HepG2 (cell line): ENCODE results near the gene SLC25A19. TPM values are rescaled to one million over a fixed set of nuclear protein-coding genes. Genes with fewer than 3 reads are reported as not detected.

Experiments used
- ATAC-seq: fragments of 200-7000 bp; cut with Tn5 transposase; 3 replicates; pipeline ENCODE4 v1.9.1; 2020; ENCODE audit warnings: mild to moderate bottlenecking, moderate library complexity
- BruUV-seq: library from RNA; stranded (reverse); fragments of 400-500 nt; replicated peaks from 2 replicates; lab custom pipeline; 2021; lab: Mats Ljungman, UMichigan
- CTCF ChIA-PET: fragments of 300-600 bp; formaldehyde crosslinking; extraction: SDS; loops from one replicate; lab custom pipeline; 2021; ENCODE audit warnings: low total read pairs, inconsistent platforms, low intra/inter-chr PET ratio; lab: Yijun Ruan, JAX
- POLR2A ChIA-PET: fragments of 350-600 bp; sonication (Branson Sonifier 250); formaldehyde crosslinking; loops from one replicate; lab custom pipeline; 2020; ENCODE audit warnings: antibody characterized with exemption, inconsistent platforms; lab: Yijun Ruan, JAX
- DNase-seq: peaks from one replicate; pipeline ENCODE4 v3.0.0-alpha.2; 2015; ENCODE audit warnings: low spot score
- FAIRE-seq: peaks from 3 replicates; lab custom pipeline; 2011; peaks lifted over from hg19 to GRCh38; lab: Jason Lieb, UNC
- H2AFZ ChIP-seq: one replicate; pipeline ENCODE4 v1.6.1; 2011; ENCODE audit warnings: low read length, inconsistent platforms
- H3K27ac ChIP-seq: fragments of 300-600 bp; 3 replicates; pipeline ENCODE4 v1.8.0; 2011; ENCODE audit warnings: mixed run types, mild to moderate bottlenecking, mixed read lengths, low read length, inconsistent platforms; ENCODE audit not compliant: insufficient read depth; ENCODE audit errors: extremely low read length
- H3K27me3 ChIP-seq, 2 experiments: fragments of 200-600 bp in 1 of 2; 2 replicates in 1 of 2; 3 replicates in 1 of 2; pipeline versions ENCODE4 v1.6.0 to v1.8.0; 2011; ENCODE audit warnings: low read length in 2 of 2, mild to moderate bottlenecking in 2 of 2, moderate library complexity in 2 of 2, inconsistent platforms in 1 of 2; ENCODE audit not compliant: insufficient read depth in 2 of 2, control insufficient read depth in 1 of 2
- H3K36me3 ChIP-seq, 2 experiments: fragments of 200-600 bp in 1 of 2; replicated peaks in 1 of 2; 2 replicates in 1 of 2; 3 replicates in 1 of 2; pipeline versions ENCODE4 v1.5.1 to v1.8.0; 2011; ENCODE audit warnings: low read length in 2 of 2, inconsistent platforms in 1 of 2; ENCODE audit not compliant: insufficient read depth in 2 of 2, control insufficient read depth in 1 of 2
- H3K4me1 ChIP-seq: 2 replicates; pipeline ENCODE4 v1.5.1; 2012; ENCODE audit warnings: low read length, inconsistent platforms; ENCODE audit not compliant: insufficient read depth
- H3K4me2 ChIP-seq: 2 replicates; pipeline ENCODE4 v1.6.0; 2011; ENCODE audit warnings: low read depth, low read length, inconsistent platforms
- H3K4me3 ChIP-seq, 3 experiments: fragments of 200-600 bp in 1 of 3; sonication (generic), shearing (Covaris generic) in 1 of 3; replicated peaks in 1 of 3; 2 replicates each; pipeline ENCODE4 v1.5.1; 2011 to 2016; ENCODE audit warnings: low read length in 3 of 3, inconsistent platforms in 2 of 3, low read depth in 2 of 3, mild to moderate bottlenecking in 2 of 3, control low read depth in 1 of 3, mixed read lengths in 1 of 3; ENCODE audit not compliant: insufficient read depth in 1 of 3
- H3K79me2 ChIP-seq: one replicate; pipeline ENCODE4 v1.6.1; 2011; ENCODE audit warnings: low read length, inconsistent platforms; ENCODE audit not compliant: insufficient read depth
- H3K9ac ChIP-seq: 2 replicates; pipeline ENCODE4 v1.6.0; 2011; ENCODE audit warnings: mild to moderate bottlenecking, low read depth, low read length, inconsistent platforms; ENCODE audit not compliant: insufficient read depth
- H3K9me3 ChIP-seq: 2 replicates; pipeline ENCODE4 v1.5.1; 2012; ENCODE audit warnings: mild to moderate bottlenecking, low read length
- H4K20me1 ChIP-seq: 2 replicates; pipeline ENCODE4 v1.6.0; 2011; ENCODE audit warnings: inconsistent platforms, mild to moderate bottlenecking, low read length, moderate library complexity; ENCODE audit not compliant: insufficient read depth
- AGO1 ChIP-seq: fragments of 200-400 bp; formaldehyde crosslinking; IDR thresholded peaks from 2 replicates; pipeline ENCODE4 v1.6.1; 2017; ENCODE audit warnings: mild to moderate bottlenecking, low read depth, low read length, moderate library complexity; ENCODE audit not compliant: poor library complexity, severe bottlenecking
- AKAP8 ChIP-seq: sonication (generic); formaldehyde crosslinking; IDR thresholded peaks from 2 replicates; pipeline ENCODE4 v1.5.1; 2020; ENCODE audit warnings: mild to moderate bottlenecking, missing genetic modification reagents
- ATF4 ChIP-seq, 2 experiments: fragments of 450-650 bp in 1 of 2; sonication (generic) in 1 of 2; formaldehyde crosslinking; IDR thresholded peaks; 2 replicates each; pipeline versions ENCODE4 v1.5.0 to v1.8.0; 2020 to 2022; ENCODE audit warnings: mild to moderate bottlenecking in 1 of 2, missing genetic modification reagents in 1 of 2
- BCLAF1 ChIP-seq: fragments of 450-650 bp; IDR thresholded peaks from 2 replicates; pipeline ENCODE4 v1.6.1; 2017; ENCODE audit warnings: mild to moderate bottlenecking
- CEBPG ChIP-seq: IDR thresholded peaks from 2 replicates; pipeline ENCODE4 v1.6.1; 2016
- E2F1 ChIP-seq: sonication (generic); formaldehyde crosslinking; IDR thresholded peaks from 2 replicates; pipeline ENCODE4 v1.5.0; 2020; ENCODE audit warnings: missing genetic modification reagents
- HHEX ChIP-seq: IDR thresholded peaks from 2 replicates; pipeline ENCODE4 v1.6.1; 2016; ENCODE audit warnings: control low read depth
- HOMEZ ChIP-seq: IDR thresholded peaks from 2 replicates; pipeline ENCODE4 v1.6.1; 2016; ENCODE audit warnings: low read depth
- KAT2B ChIP-seq: fragments of 150-350 bp; IDR thresholded peaks from 2 replicates; pipeline ENCODE4 v1.6.1; 2014; ENCODE audit warnings: low read depth, low read length, borderline replicate concordance
- LBX2 ChIP-seq: sonication (generic); formaldehyde crosslinking; IDR thresholded peaks from 2 replicates; pipeline ENCODE4 v1.5.0; 2020; ENCODE audit warnings: missing genetic modification reagents, mild to moderate bottlenecking, borderline replicate concordance
- MAF1 ChIP-seq: sonication (generic); formaldehyde crosslinking; IDR thresholded peaks from 2 replicates; pipeline ENCODE4 v1.5.0; 2020; ENCODE audit warnings: missing genetic modification reagents, borderline replicate concordance
- RARG ChIP-seq: sonication (generic); formaldehyde crosslinking; IDR thresholded peaks from 2 replicates; pipeline ENCODE4 v1.4.0; 2020; ENCODE audit warnings: low read depth, mild to moderate bottlenecking, missing genetic modification reagents
- SYNCRIP ChIP-seq: fragments of 200-400 bp; formaldehyde crosslinking; IDR thresholded peaks from 2 replicates; pipeline ENCODE4 v1.6.1; 2018; ENCODE audit warnings: mild to moderate bottlenecking, low read depth, low read length; ENCODE audit not compliant: insufficient read depth
- TRIM22 ChIP-seq: fragments of 450-650 bp; IDR thresholded peaks from 2 replicates; pipeline ENCODE4 v1.6.1; 2017
- ZMYM2 ChIP-seq: sonication (generic); formaldehyde crosslinking; IDR thresholded peaks from 2 replicates; pipeline ENCODE4 v1.8.0; 2022; ENCODE audit warnings: mild to moderate bottlenecking, missing genetic modification reagents
- ZNF180 ChIP-seq: sonication (generic); formaldehyde crosslinking; IDR thresholded peaks from 2 replicates; pipeline ENCODE4 v1.4.0; 2020; ENCODE audit warnings: low read depth, missing genetic modification reagents, borderline replicate concordance
- ZNF274 ChIP-seq: sonication (generic); formaldehyde crosslinking; IDR thresholded peaks from 2 replicates; pipeline ENCODE4 v1.5.1; 2020; ENCODE audit warnings: mild to moderate bottlenecking, missing genetic modification reagents
- WGBS: methylation state at CpG from one replicate; pipeline ENCODE4 v1.1.6; 2017; ENCODE audit warnings: low lambda C conversion rate; 5-methylcytosine and 5-hydroxymethylcytosine counted together
- in situ Hi-C: cut with HindIII; loops from 2 replicates; pipeline ENCODE4 v1.10.0; 2017; ENCODE audit warnings: low pct_unique_long_range_greater_than_20kb; ENCODE audit not compliant: extremely low pct_ligation_motif_present
- intact Hi-C: fragments of 100-400 bp; cut with micrococcal nuclease; formaldehyde crosslinking; loops from one replicate; pipeline ENCODE4 v1.10.0; 2022; ENCODE audit not compliant: unreplicated experiment
- polyA plus RNA-seq, 8 experiments: library from polyadenylated mRNA; depleted of rRNA in 3 of 8; stranded (reverse) in 7 of 8; unstranded in 1 of 8; fragments of >200 nt; fragmentation: Illumina TruSeq in 4 of 8; extraction: Trizol in 4 of 8; gene quantifications; 2 replicates each; pipeline versions ENCODE4 v1.2.1 to v1.2.3, GENCODE V29; 2011 to 2016; ENCODE audit warnings: low read depth in 4 of 8, missing spikeins in 1 of 8, mixed read lengths in 1 of 8; ENCODE audit not compliant: insufficient read depth in 1 of 8
- total RNA-seq, 5 experiments: library from RNA; depleted of rRNA; stranded (reverse); fragments of >200 nt; fragmentation: Illumina TruSeq; extraction: Trizol; gene quantifications; 2 replicates each; pipeline ENCODE4 v1.2.3, GENCODE V29; 2016; ENCODE audit warnings: low read depth in 1 of 5

The SLC25A19 gene
- total and polyA plus RNA-seq, 2 of the 13 experiments (the other 11 are each of a cell fraction or from before 2014, with no cell fraction given): 24.4 to 41.4 TPM

GRCh38 chr17:75338335-75338734, 49.1 kb upstream of the SLC25A19 start:
- intact Hi-C loops (no loop called here), in situ Hi-C loops (no loop called here)
- ATAC-seq (no peak), DNase-seq (no peak), FAIRE-seq (no peak)
- POLR2A ChIA-PET: no interaction called here
- H3K4me3 ChIP-seq: no peak overlapping the region
- no peak for TF ChIP-seq LBX2 (CRISPR knock-in tag)
- no peak for TF ChIP-seq ZNF180 (CRISPR knock-in tag)
- no peak for TF ChIP-seq E2F1 (CRISPR knock-in tag)
- TF ChIP-seq ZMYM2 (CRISPR knock-in tag): no peak
- TF ChIP-seq HHEX: no peak
- no peak for TF ChIP-seq SYNCRIP
- TF ChIP-seq CEBPG (CRISPR knock-in tag): no peak
- TF ChIP-seq ZNF274 (CRISPR knock-in tag): no peak
- TF ChIP-seq BCLAF1: no peak
- TF ChIP-seq TRIM22: no peak
- no peak for TF ChIP-seq HOMEZ (CRISPR knock-in tag)
- TF ChIP-seq AKAP8: no peak
- TF ChIP-seq MAF1: no peak
- TF ChIP-seq ATF4 (CRISPR knock-in tag; IDR thresholded peaks at IDR 0.05): no peak
- no peak for TF ChIP-seq KAT2B
- no peak for TF ChIP-seq AGO1
- no peak for TF ChIP-seq RARG (CRISPR knock-in tag)
- 96% methylated on average over 6 of the region's 6 CpGs for WGBS
- peaks cover 27% of the 10 kb centered on the region for H3K4me1 ChIP-seq
- no peak overlapping the region for H3K9ac ChIP-seq
- no peak overlapping the region for H2AFZ ChIP-seq
- peaks cover 0 to 4% of the 10 kb centered on the region in 2 experiments; a peak in 3 of 5 replicates for H3K36me3 ChIP-seq
- H3K4me2 ChIP-seq: no peak overlapping the region
- CTCF ChIA-PET: no interaction called here
- peaks cover 65% of the 10 kb centered on the region for H3K79me2 ChIP-seq
- no peak overlapping the region for H3K27ac ChIP-seq
- no TSS peak for BruUV-seq
- no peaks in the 10 kb centered on the region for H3K27me3 ChIP-seq
- no peaks in the 10 kb centered on the region for H3K9me3 ChIP-seq
- H4K20me1 ChIP-seq: peaks cover 8% of the 10 kb centered on the region
